ENCODE data around the gene TARM1.
"Not testable (repeated sequence)": the region's sequence is repeated elsewhere in the genome, so short reads cannot be mapped to it uniquely, and the experiment has no call there.

TARM1 gene

GRCh38 chr19:54099190-54099902 lies 18.2 kb upstream of the TARM1 start:
- DNase-seq = no peak

DNA sequence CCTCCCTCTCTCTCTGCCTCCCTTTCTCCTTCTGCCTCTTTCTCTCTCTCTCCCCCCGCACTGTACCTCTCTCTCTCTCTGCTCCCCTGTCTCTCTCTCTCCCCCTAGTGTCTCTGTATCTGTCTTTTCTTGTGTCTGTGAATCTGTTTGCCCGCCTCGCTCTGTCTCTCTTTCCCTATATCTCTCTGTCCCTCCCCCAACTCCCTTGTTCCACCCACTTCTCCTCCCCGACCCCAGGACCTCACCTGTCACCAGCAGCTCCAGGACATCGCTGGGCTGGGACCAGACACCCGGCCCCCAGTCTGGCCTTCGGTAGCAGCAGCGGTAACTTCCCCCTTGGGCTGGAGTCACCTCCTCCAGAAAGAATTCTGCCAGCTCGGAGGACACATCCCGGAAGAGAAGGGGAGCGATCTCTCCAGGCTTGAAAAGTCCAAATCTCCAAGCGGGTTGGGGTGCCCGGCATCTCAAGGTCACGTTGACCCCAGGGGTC lies 15.5 kb upstream of the TARM1 start:
- no peak for DNase-seq

GRCh38 chr19:54095859-54096616 lies 14.9 kb upstream of the TARM1 start:
- not testable (repeated sequence) for DNase-seq

GRCh38 chr19:54095136-54095858 lies 14.1 kb upstream of the TARM1 start:
- no peak for DNase-seq

GRCh38 chr19:54094426-54095000 lies 13.3 kb upstream of the TARM1 start:
- no peak for DNase-seq

GRCh38 chr19:54084410-54084809 lies 3.2 kb upstream of the TARM1 start:
- DNase-seq = no peak

DNA sequence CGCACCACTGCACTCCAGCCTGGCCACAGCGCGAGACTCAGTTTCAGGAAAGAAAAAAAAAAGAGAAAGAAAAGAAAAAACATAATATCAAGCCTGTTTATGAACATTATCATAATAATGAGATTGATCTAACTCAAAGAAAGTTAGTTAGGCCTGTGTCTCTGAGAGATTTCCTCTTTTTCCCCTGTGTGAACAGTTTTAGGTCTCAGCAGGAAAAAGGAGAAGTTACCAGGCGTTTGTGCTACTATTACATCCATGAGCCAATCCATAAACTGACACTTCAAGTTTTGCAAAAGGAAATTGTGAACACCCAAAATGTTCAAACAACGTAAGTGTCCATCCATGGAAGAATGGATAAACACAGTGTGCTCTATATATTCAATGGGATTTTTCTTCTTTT lies 3.8 kb downstream of the TARM1 start:
- DNase-seq = no peak

DNA sequence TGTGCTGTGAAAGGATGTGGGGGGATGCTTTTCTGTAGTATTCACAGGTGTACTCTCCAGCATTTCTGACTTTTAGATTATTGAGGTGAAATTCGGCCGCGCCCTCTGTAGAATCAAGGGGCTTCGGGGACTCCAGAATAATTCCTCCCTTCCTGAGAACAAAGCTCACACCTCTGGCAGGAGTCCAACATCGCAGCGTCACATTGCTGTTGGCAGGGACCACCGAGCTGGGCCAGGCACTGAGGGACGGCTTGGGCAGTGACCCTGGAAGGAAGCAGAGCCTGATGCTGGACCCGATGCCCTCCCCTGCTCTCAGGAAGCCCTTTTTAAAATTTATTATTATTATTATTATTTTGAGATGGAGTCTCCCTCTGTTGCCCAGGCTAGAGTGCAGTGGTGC lies 6.3 kb downstream of the TARM1 start:
- no peak for DNase-seq

DNA sequence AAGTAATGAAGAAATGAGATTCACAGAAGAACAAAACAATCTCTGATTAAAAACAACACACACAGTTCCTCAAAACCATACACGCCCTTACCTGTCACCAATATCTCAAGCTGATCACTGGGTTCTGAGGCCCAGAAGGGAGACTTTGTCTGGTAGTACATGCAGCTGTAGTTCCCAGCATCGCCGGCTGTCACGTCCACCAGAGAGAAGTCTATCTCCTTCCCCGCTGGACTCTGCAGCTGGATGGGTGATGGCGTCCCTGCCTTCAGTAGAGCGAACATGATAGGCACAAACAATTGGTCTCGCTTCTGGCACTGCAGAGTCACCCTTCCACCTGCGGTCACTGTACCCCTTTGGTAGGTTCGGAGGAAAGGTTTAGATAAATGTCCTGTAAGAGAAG lies 7.3 kb downstream of the TARM1 start:
- DNase-seq = no peak

DNA sequence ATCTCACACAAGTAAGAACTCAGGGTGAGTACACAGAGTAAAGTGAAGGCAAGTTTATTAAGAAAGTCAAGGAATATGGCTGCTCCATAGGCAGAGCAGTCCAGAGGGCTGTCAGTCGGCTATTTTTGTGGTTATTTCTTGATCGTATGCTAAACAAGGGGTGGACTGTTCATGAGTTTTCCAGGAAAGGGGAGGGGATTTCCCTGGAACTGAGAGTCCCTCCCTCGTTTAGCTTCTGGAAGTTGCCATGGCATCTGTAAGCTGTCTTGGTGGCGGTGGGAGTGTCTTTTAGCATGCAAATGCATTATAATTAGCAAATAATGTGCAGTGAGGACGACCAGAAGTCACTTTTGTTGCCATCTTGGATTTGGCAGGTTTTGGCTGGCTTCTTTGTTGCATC lies 11.7 kb downstream of the TARM1 start:
- no peak for DNase-seq

- no peak for DNase-seq
Measured at GRCh38 chr19:54063350-54064116, 17.6 kb downstream of the TARM1 start, which contains the start of gene VSTM1. TSS of gene VSTM1 (minus strand) at chr19:54063897. CDS start at chr19:54063777, 120 bp downstream.

- DNase-seq = no peak
Measured at GRCh38 chr19:54062643-54063042, 18.5 kb downstream of the TARM1 start.

DNA sequence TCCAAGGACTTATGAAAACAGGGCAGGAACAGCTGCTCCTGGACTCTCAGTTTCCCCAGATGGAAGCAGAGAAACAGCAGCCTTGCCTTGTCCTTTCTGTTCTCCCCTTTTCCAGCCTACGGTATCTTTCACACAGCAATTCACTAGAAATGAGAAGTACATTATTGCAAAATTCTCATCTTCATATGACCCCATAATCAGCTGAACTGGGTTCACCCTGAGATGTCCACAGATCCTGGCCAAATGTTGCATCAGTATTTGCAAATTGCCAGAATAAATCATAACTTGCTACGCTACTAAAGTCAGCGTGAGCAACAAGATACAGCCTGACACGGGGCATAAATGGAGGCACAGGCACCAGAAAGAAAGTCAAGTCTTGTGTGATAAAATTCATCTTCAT lies 33.5 kb downstream of the TARM1 start:
- DNase-seq = no peak

DNA sequence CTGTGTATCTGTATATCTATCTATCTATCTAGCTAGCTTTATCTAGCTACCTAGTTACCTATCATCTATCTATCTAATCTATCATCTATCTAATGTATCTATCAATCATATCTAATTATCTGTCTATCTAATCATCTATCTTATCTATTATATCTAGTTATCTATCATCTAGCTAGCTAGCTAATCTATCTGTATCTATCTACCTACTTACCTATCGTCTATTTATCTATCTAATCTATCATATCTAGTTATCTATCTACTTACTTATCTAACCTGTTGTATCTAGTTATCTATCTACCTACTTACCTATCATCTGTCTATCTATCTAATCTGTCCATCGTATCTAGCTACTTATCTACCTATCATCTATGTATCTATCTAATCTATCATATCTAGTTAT lies 35.4 kb downstream of the TARM1 start:
- no peak for DNase-seq

- no peak for DNase-seq
Measured at GRCh38 chr19:54042989-54043388, 38.2 kb downstream of the TARM1 start.

GRCh38 chr19:54041969-54042606 lies 39.1 kb downstream of the TARM1 start:
- DNase-seq = peak; percentile 87

DNA sequence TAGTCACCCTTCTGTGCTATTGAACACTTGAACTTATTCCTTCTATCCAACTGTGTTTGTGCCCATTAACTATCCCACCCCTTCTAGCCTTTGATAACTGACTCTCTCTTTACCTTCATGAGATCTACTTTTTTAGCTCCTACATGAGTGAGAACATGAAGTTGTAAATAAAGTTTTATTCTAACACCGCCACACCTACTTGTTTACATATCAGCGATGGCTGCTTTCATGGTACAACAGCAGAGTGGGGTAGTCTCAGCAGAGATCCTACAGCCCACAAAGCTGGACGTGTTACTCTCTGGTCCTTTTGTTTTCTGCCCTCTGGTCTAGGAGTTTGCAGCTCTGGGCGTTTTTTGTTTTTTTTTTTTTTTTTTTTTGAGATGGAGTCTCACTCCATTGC lies 41.2 kb downstream of the TARM1 start:
- no peak for DNase-seq

DNA sequence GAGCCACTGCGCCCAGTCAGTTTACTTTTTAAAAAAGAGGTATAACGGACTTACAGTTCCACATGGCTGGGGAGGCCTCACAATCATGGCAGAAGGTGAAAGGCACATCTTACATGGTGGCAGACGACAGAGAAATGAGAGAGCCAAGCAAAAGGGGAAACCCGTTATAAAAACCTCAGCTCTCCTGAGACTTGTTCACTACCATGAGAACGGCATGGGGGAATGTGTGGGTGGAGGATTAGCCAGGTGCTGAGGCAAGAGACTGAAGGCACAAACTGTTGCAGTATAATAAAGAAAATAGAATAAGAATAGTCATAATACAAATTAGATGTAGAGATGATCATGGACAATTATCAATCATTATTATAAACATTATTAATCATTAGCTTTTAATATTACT lies 44.6 kb downstream of the TARM1 start:
- DNase-seq = not testable (repeated sequence)

DNA sequence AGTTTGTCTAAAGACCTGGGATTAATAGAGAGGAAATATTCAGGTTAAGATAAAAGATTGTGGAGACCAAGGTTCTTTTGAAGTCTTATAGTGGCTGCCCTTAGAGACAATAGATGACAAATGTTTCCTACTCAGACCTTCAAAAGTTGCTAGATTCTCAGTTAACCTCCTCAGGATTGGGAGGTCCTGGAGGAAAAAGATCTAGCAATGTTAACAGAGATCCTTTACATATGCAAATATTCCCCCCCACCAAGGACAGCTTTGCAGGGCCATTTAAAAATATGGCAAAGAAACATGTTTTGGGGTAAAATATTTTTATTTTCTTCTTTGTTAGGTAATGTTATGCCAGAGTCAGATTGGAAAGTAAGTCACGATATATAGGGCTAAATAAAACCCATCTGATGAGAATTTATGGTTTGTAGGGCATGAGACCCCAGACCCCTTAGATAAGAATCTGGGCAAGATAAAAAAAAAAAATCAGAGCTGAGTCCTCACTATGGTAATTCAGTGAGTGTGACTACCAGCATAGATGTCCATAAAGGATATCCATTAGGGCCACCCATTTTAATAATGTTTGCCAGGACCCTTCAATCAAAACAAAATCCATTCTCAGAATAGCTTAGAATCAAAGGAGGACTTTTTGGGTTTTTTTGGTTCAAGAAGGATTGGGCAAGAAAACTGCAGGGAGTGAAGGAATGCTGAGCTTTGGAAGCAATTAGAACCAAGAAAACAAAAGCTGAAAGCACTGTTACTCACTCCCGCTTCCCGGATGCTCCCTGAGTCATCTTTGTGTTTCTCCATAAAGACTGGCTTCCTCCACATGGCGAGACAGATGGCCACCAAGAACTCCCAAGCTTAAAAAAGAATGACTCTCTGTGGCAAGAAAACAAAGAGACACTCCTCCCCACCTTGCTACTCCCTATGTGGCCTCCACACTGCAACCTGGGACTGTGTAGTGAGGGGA lies 45.7 kb downstream of the TARM1 start:
- DNase-seq = peak; percentile 82

DNA sequence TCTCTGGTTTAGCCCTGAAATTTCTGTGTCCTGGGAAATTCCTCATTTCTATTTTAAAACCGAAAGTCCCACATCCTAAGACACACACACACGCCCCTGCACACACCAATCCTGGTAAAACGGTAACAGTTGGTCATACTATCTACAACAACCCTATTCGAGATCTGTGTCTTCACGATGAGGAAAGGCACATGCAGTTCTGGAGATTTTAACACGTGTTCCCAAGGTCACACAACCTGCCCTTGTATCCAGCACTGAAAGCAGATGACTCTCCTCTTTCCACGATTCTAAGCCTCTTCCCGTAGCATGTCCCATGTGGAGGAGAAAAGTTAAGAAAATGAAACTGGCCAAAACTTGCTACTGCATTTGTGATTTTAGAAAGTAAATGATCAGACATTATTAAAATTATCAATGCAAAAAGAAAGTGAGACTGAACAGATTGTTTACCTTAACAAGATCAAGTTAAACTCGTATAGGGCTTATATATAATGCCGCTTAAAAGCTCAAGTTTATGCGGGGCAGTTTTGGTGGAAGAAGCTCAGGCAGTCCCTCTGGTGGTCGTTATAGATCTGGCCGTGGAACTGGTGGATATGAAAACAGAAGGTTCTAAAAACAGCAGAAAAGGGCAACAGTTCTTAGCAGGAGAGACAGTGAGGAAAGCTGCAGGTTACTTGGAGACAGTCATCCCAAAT lies 50.1 kb downstream of the TARM1 start:
- no peak for DNase-seq
